Measurements from ENCODE around the gene COL23A1. TPM values are rescaled to one million over a fixed set of nuclear protein-coding genes. Genes with fewer than 3 reads are reported as not detected.

COL23A1 gene
- total and polyA plus RNA-seq, 2 donors (not counting 1 experiment from before 2014, with no cell fraction given), result 0.20 TPM; not detected in 1

- WGBS (ENCODE audit: insufficient coverage), result 67% methylated on average over 4 of the region's 9 CpGs
- Histone ChIP-seq H4K20me1 (ENCODE audit: control insufficient read depth, insufficient read depth, low read length, poor library complexity, severe bottlenecking) (no peaks in the 10 kb centered on the region), H3K4me2 (replicated peaks; ENCODE audit: low read depth, low read length, poor library complexity, severe bottlenecking) (no peak overlapping the region), H3K9me3 (ENCODE audit: control extremely low read depth in 1 of 3, control insufficient read depth in 2 of 3, insufficient read depth in 1 of 3, low read length in 2 of 3) (peaks cover 0 to 3% (median 0%) of the 10 kb centered on the region in 3 donors), H3K4me3 (ENCODE audit: control extremely low read depth in 1 of 5, extremely low read depth in 1 of 5, insufficient read depth in 1 of 5, low read depth in 2 of 5, low read length in 4 of 5) (no peak overlapping the region), H3K27me3 (replicated peaks in 1 of 4; ENCODE audit: control extremely low read depth in 1 of 4, control insufficient read depth in 3 of 4, insufficient read depth in 4 of 4, low read length in 3 of 4) (peaks cover 0 to 5% (median 0%) of the 10 kb centered on the region in 4 experiments), H3K27ac (ENCODE audit: low read length in 2 of 2) (no peak overlapping the region), H3K9ac (ENCODE audit: low read length) (no peak overlapping the region), H2AFZ (ENCODE audit: insufficient read depth, low read depth, low read length, poor library complexity, severe bottlenecking) (no peak overlapping the region), H3K36me3 (replicated peaks in 1 of 2; ENCODE audit: control extremely low read depth in 1 of 2, control insufficient read depth in 1 of 2, extremely low read depth in 1 of 2, insufficient read depth in 2 of 2, low read length in 1 of 2) (no peaks in the 10 kb centered on the region), H3K79me2 (ENCODE audit: control insufficient read depth, insufficient read depth, low read length) (no peaks in the 10 kb centered on the region), H3K4me1 (ENCODE audit: control insufficient read depth in 2 of 2, insufficient read depth in 2 of 2, low read length in 2 of 2) (no peaks in the 10 kb centered on the region)
- no peak for ATAC-seq (ENCODE audit: low read depth)
- TF ChIP-seq EZH2 (IDR thresholded peaks at IDR 0.05; ENCODE audit: borderline replicate concordance, insufficient read depth, low read depth, low read length, poor library complexity, severe bottlenecking) (no peak), CTCF (IDR thresholded peaks at IDR 0.05) (no peak)
- Mint-ChIP-seq H3K4me3 (no peak overlapping the region), H3K27me3 (no peaks in the 10 kb centered on the region), H3K9me3 (ENCODE audit: insufficient read depth) (no peaks in the 10 kb centered on the region), H3K4me1 (no peaks in the 10 kb centered on the region), H3K27ac (no peak overlapping the region)
- intact Hi-C loops (cut with micrococcal nuclease), result no loop called here
- ChIA-PET CTCF (no interaction called here), POLR2A (no interaction called here)
- DNase-seq, result no peak
Observed at GRCh38 chr5:178548746-178549145, 41.4 kb downstream of the COL23A1 start.

GRCh38 chr5:178547753-178548415, 42.3 kb downstream of the COL23A1 start:
- Mint-ChIP-seq H3K4me3 (no peak overlapping the region), H3K9me3 (ENCODE audit: insufficient read depth) (no peaks in the 10 kb centered on the region), H3K4me1 (no peaks in the 10 kb centered on the region), H3K27ac (no peak overlapping the region), H3K27me3 (no peaks in the 10 kb centered on the region)
- H2AFZ ChIP-seq (ENCODE audit: insufficient read depth, low read depth, low read length, poor library complexity, severe bottlenecking), result no peak overlapping the region
- H3K4me3 ChIP-seq (ENCODE audit: control extremely low read depth in 1 of 5, extremely low read depth in 1 of 5, insufficient read depth in 1 of 5, low read depth in 2 of 5, low read length in 4 of 5), result no peak overlapping the region
- H4K20me1 ChIP-seq (ENCODE audit: control insufficient read depth, insufficient read depth, low read length, poor library complexity, severe bottlenecking), result no peaks in the 10 kb centered on the region
- no peaks in the 10 kb centered on the region for H3K4me1 ChIP-seq (ENCODE audit: control insufficient read depth in 2 of 2, insufficient read depth in 2 of 2, low read length in 2 of 2)
- intact Hi-C loops (cut with micrococcal nuclease), result no loop called here
- peaks cover 0 to 7% (median 0%) of the 10 kb centered on the region in 3 donors for H3K9me3 ChIP-seq (ENCODE audit: control extremely low read depth in 1 of 3, control insufficient read depth in 2 of 3, insufficient read depth in 1 of 3, low read length in 2 of 3)
- H3K36me3 ChIP-seq (replicated peaks in 1 of 2; ENCODE audit: control extremely low read depth in 1 of 2, control insufficient read depth in 1 of 2, extremely low read depth in 1 of 2, insufficient read depth in 2 of 2, low read length in 1 of 2), result no peaks in the 10 kb centered on the region
- no peak for ATAC-seq (ENCODE audit: low read depth)
- H3K27ac ChIP-seq (ENCODE audit: low read length in 2 of 2), result no peak overlapping the region
- ChIA-PET POLR2A (no interaction called here), CTCF (no interaction called here)
- H3K4me2 ChIP-seq (replicated peaks; ENCODE audit: low read depth, low read length, poor library complexity, severe bottlenecking), result no peak overlapping the region
- no peaks in the 10 kb centered on the region for H3K79me2 ChIP-seq (ENCODE audit: control insufficient read depth, insufficient read depth, low read length)
- 91% methylated on average over 6 of the region's 6 CpGs for WGBS (ENCODE audit: insufficient coverage)
- no peak for TF ChIP-seq EZH2 (IDR thresholded peaks at IDR 0.05; ENCODE audit: borderline replicate concordance, insufficient read depth, low read depth, low read length, poor library complexity, severe bottlenecking)
- no peak for TF ChIP-seq CTCF (IDR thresholded peaks at IDR 0.05)
- no peak overlapping the region for H3K9ac ChIP-seq (ENCODE audit: low read length)
- DNase-seq, result no peak
- H3K27me3 ChIP-seq (replicated peaks in 1 of 4; ENCODE audit: control extremely low read depth in 1 of 4, control insufficient read depth in 3 of 4, insufficient read depth in 4 of 4, low read length in 3 of 4), result peaks cover 0 to 3% (median 0%) of the 10 kb centered on the region in 4 experiments

All from B cell (primary cell).